ENCODE data around the gene C10orf143.
A peak's percentile ranks its signal among the peaks of the same experiment; 100 is the strongest.

The C10orf143 gene

GRCh38 chr10:130110246-130111112 lies at the start of gene C10orf143:
C10orf143 (minus strand) TSS chr10:130110830; CDS start chr10:130110772, 58 bp downstream.
- Histone ChIP-seq H3K27me3 (ENCODE audit: insufficient read depth, poor library complexity, severe bottlenecking) (no peaks in the 10 kb centered on the region), H3K27ac (ENCODE audit: poor library complexity, severe bottlenecking) (peak within 1 kb of the TSS; percentile 64), H3K4me3 (ENCODE audit: severe bottlenecking) (peak within 1 kb of the TSS; percentile 46), H3K4me1 (ENCODE audit: insufficient read depth, poor library complexity, severe bottlenecking) (peaks cover 6% of the 10 kb centered on the region), H3K9me3 (ENCODE audit: severe bottlenecking) (no peaks in the 10 kb centered on the region), H3K36me3 (ENCODE audit: low read depth) (no peaks in the 10 kb centered on the region)
- DNase-seq (ENCODE audit: low spot score): peak; percentile 98
- TF ChIP-seq CTCF (IDR thresholded peaks at IDR 0.05; ENCODE audit: poor library complexity, severe bottlenecking): no peak
- ATAC-seq (ENCODE audit: low read depth): peak; percentile 86

GRCh38 chr10:130159192-130159794 lies 48.7 kb upstream of the C10orf143 start:
- H3K36me3 ChIP-seq (ENCODE audit: low read depth): peaks cover 56% of the 10 kb centered on the region
- no peak overlapping the region for H3K27ac ChIP-seq (ENCODE audit: poor library complexity, severe bottlenecking)
- no peak for DNase-seq (ENCODE audit: low spot score)
- no peak for ATAC-seq (ENCODE audit: low read depth)
- no peak overlapping the region for H3K4me3 ChIP-seq (ENCODE audit: severe bottlenecking)
- H3K9me3 ChIP-seq (ENCODE audit: severe bottlenecking): no peaks in the 10 kb centered on the region
- H3K27me3 ChIP-seq (ENCODE audit: insufficient read depth, poor library complexity, severe bottlenecking): no peaks in the 10 kb centered on the region
- H3K4me1 ChIP-seq (ENCODE audit: insufficient read depth, poor library complexity, severe bottlenecking): no peaks in the 10 kb centered on the region
- TF ChIP-seq CTCF (IDR thresholded peaks at IDR 0.05; ENCODE audit: poor library complexity, severe bottlenecking): no peak

- Histone ChIP-seq H3K9me3 (ENCODE audit: severe bottlenecking) (no peaks in the 10 kb centered on the region), H3K4me3 (ENCODE audit: severe bottlenecking) (no peak overlapping the region), H3K36me3 (ENCODE audit: low read depth) (peaks cover 62% of the 10 kb centered on the region), H3K27me3 (ENCODE audit: insufficient read depth, poor library complexity, severe bottlenecking) (no peaks in the 10 kb centered on the region), H3K27ac (ENCODE audit: poor library complexity, severe bottlenecking) (no peak overlapping the region), H3K4me1 (ENCODE audit: insufficient read depth, poor library complexity, severe bottlenecking) (peaks cover 2% of the 10 kb centered on the region)
- DNase-seq (ENCODE audit: low spot score) (no peak), ATAC-seq (ENCODE audit: low read depth) (no peak)
- TF ChIP-seq CTCF (IDR thresholded peaks at IDR 0.05; ENCODE audit: poor library complexity, severe bottlenecking): no peak
These were observed 35.4 kb upstream of the C10orf143 start for GRCh38 chr10:130146042-130146441.

GRCh38 chr10:130141878-130142277 lies 31.2 kb upstream of the C10orf143 start:
- no peak for TF ChIP-seq CTCF (IDR thresholded peaks at IDR 0.05; ENCODE audit: poor library complexity, severe bottlenecking)
- H3K4me1 ChIP-seq (ENCODE audit: insufficient read depth, poor library complexity, severe bottlenecking): peaks cover 29% of the 10 kb centered on the region
- H3K4me3 ChIP-seq (ENCODE audit: severe bottlenecking): no peak overlapping the region
- ATAC-seq (ENCODE audit: low read depth): no peak
- DNase-seq (ENCODE audit: low spot score): no peak
- no peak overlapping the region for H3K27ac ChIP-seq (ENCODE audit: poor library complexity, severe bottlenecking)
- no peaks in the 10 kb centered on the region for H3K9me3 ChIP-seq (ENCODE audit: severe bottlenecking)
- H3K36me3 ChIP-seq (ENCODE audit: low read depth): peaks cover 79% of the 10 kb centered on the region
- no peaks in the 10 kb centered on the region for H3K27me3 ChIP-seq (ENCODE audit: insufficient read depth, poor library complexity, severe bottlenecking)
